ENCODE measurements around the gene PRKG2.
A peak's percentile ranks its signal among the peaks of the same experiment; 100 is the strongest.

Gene PRKG2

GRCh38 chr4:81093720-81094401 lies 121.2 kb downstream of the PRKG2 start:
- no peak for DNase-seq

DNA sequence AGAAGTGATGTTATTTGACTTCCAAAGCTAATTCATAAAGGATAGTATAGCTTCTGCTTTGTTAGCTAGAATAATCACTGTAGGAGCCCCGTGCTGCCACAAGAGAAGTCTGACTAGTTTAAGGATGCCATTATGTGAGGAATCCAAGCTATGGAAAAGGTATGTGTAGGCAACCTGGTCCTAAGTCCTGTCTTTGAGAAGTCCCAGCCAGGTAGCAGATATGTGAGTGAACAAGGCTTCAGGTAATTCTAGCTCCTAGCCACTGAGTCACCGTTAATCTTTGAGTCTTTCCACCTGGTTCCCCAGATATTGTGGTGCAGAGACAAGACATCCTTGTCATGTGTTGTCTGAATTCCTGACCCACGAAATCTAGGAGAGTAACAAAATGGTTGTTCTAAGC lies 129.0 kb downstream of the PRKG2 start:
- no peak for DNase-seq

GRCh38 chr4:81085291-81085690 lies 129.7 kb downstream of the PRKG2 start:
- DNase-seq = no peak

DNA sequence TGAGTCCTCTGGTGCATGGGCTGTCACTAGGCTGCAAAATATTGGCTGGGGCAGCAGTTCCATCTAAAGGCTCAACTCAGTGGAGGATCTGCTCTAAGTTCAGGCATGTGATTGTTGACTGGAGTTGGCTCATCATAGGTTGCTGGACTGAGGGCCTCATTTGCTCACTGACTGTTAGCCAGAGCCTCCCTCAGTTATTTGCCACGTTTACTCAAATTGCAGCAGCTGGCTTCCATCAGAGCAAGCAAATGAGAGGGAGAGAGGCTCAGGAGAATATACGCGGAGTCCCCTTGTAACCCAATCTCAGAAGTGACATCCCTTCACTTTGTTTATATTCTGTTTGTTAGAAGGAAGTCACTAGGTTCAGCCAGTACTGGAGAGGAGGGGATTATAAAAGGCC lies 130.4 kb downstream of the PRKG2 start:
- DNase-seq = no peak

DNA sequence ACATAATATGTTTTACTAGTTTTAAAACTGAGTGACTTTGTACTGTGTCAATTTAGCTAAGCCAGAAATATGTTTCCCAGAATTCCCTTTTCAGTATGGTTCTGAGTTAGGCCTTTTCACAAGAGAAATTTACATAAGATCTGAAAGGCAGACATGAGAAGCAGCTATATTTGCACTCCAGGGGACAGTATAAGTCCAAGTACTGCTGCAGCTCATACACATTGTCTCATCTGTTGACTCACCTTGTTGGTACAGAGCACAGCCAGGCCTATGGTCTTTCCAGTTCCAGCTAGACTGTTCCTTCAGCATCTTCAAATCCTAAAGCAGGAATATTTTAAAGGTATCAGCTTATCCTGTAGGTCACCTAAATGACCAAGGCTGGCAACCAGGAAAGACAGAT lies 131.0 kb downstream of the PRKG2 start:
- DNase-seq = no peak

DNA sequence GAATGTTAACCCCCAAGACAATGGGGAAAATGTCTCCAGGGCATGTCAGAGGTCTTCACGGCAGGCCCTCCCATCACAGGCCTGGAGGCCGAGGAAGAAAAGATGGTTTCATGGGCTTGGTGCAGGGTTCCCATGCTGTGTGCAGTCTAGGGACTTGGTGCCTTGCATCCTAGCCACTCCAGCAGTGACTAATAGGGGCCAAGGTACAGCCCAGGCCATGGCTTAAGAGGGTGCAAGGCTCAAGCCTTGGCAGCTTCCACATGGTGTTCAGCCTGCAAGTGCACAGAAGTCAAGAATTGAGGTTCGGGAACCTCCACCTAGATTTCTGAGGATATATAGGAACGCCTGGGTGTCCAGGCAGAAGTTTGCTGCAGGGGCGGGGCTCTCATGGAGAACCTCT lies 133.9 kb downstream of the PRKG2 start:
- no peak for DNase-seq

DNA sequence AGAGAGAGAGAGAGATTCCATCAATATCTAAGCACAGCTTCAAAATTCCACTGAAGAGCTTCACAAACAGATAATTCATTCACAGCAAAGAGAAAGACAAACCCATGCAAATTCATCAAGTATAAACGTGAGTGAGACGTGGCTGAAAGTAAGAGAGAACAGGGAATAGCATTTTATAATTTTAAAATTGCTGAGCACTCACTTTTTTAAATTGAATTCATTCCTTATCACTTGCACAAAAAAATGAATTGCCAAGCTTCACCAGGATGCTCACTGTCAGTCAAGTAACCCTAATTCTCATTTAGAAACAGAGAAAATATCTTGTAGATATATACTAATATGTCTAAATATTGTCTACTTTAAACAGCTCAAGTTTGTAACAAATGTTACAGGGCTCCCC lies 144.0 kb downstream of the PRKG2 start:
- DNase-seq = no peak

DNA sequence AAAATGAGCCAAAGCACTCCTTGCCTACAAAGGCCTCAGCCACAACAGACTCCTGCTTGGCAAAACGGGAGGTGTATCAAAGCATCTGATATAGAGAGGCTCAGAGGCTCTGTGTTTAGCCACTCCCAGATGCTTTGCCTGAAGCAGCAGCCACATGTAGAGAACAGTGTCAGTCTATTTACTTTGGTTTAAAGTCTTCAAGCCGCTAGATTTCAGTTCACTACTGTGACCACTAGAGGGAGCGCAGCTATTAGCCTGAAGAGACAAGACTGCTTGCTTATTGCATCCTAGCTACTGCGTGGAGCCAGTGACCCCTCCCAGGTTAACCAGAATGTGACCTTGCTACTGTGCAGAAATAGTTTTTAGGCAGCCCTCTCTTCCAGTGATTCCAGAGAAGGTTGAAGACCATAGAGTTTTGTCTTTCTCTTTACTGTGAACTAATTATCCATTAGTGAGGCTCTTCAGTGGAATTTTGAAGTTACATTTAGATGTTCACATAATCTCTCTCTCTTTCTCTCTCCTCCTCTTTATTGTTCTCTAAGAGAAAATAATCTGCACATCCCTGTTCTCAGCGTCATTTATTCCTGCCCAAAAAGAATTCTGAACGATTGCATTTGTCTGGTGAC lies 145.2 kb downstream of the PRKG2 start:
- peak; percentile 51 for DNase-seq

GRCh38 chr4:81065446-81065845 lies 149.6 kb downstream of the PRKG2 start:
- no peak for DNase-seq

DNA sequence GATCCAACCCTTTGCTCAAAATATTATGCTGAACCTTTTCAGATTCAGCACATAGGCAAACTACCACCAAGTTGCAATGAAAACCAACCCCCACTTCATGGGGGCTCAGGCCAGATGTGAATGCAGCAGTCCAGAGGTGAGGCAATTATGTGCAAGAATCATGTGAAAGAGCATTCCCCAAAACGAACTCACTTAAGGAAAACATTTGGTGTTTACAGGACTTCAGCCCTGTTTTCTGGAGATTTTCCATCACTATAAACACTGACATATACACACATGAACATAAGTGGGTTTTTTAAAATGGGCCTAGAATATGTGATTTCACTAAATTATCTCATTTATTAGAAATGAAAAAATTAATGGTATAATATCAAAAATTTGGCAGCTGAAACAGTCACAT lies 153.0 kb downstream of the PRKG2 start:
- no peak for DNase-seq

- DNase-seq = no peak
Observed at GRCh38 chr4:81061344-81061730, 153.7 kb downstream of the PRKG2 start.

- DNase-seq = no peak
Observed at GRCh38 chr4:81060587-81061343, 154.3 kb downstream of the PRKG2 start.

DNA sequence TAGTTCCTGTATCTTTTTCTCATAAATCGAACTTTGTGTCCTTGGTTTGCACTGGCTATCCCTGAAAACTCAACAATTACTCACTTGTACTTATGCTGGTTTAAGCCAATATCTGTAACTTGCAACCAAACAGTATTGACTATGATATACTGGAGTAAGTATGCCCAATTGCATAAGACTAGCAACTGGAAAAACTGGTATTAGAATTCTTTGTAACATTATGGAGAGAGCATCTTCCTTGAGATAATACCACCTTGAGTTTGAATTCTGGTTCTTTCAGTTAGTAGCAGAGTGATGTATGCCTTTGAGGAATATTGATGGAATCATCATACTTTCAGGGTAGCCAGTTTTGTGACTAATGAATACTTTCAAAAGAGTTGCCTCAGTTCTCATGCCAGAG lies 156.4 kb downstream of the PRKG2 start:
- DNase-seq = no peak

GRCh38 chr4:81052119-81053068 lies 162.6 kb downstream of the PRKG2 start:
- DNase-seq = peak; percentile 8

DNA sequence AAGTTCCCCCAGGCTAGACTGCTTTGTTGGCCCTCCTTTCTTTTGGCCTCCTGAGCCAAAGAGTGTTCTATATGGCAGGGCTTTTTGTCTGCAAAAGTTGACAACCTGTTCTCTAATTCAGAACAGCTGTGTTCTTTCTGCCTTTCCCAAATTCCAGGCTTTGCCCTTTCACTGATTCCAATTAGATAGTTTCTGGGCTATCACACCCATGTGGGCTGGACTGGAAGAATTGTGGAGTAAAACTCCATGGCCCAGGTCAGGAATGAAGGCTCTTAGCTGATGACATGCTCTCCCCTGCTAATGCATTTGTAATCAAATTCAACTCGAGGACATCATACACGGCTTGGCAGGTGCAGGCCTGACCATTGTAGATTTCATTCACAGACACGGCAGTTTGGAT lies 165.1 kb downstream of the PRKG2 start:
- DNase-seq = no peak

GRCh38 chr4:81049330-81049729 lies 165.7 kb downstream of the PRKG2 start:
- no peak for DNase-seq

- DNase-seq = no peak
Observed at GRCh38 chr4:81042578-81043365, 172.2 kb downstream of the PRKG2 start.

GRCh38 chr4:81040012-81040659 lies 174.9 kb downstream of the PRKG2 start:
- peak; percentile 27 for DNase-seq

DNA sequence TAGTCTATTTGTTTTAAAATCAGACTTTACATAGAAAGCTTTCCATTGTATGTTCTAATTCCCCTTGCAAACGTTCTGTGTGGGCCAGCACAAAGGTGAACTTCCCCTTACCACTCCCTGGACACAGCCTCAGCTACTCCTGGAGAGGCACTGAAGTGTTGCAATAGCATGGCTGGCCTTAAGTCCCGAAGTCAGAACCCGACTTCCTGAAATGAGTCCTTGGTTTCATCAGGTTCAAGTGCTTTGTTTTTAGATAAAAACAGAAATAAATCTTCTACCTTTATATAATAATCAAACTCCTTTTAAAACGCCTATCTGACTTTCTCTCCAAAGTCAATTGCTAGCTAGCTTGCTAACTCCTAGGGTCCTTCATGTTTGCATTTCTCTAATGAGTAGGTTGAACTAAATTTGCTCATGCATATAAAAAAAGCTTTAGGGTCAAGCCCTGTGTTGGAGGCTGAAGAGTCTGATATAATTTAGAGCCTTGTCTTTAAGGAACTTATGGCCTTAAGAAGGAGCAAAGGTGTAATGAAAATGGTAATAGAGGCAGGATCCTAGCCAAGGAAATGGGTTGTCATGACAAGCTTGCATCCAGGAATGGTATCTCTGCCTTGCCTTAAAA lies 175.6 kb downstream of the PRKG2 start:
- DNase-seq = no peak

GRCh38 chr4:81038636-81039350 lies 176.2 kb downstream of the PRKG2 start:
- DNase-seq = no peak

All from central memory CD4-positive, alpha-beta T cell (primary cell).